SK-N-SH treated with all-trans-retinoic acid at 6 μM for 48 hours (cell line): ENCODE results near the gene MB21D2.

Source experiments
- ATAC-seq: fragments of 200-7000 bp; cut with Tn5 transposase; 3 replicates; pipeline ENCODE4 v1.9.1; 2020; ENCODE audit warnings: mild to moderate bottlenecking, moderate library complexity
- ARNTL ChIP-seq: fragments of 450-650 bp; formaldehyde crosslinking; IDR thresholded peaks from 2 replicates; pipeline ENCODE4 v1.5.0; 2020; ENCODE audit warnings: low read depth, mild to moderate bottlenecking, moderate library complexity, borderline replicate concordance
- BACH2 ChIP-seq: fragments of 250-450 bp; sonication (Bioruptor Pico); IDR thresholded peaks from 2 replicates; pipeline ENCODE4 v1.9.0; 2021; ENCODE audit warnings: mild to moderate bottlenecking, borderline replicate concordance
- CREB5 ChIP-seq: fragments of 250-450 bp; sonication (Bioruptor Pico); IDR thresholded peaks from 2 replicates; pipeline ENCODE4 v1.5.1; 2020; ENCODE audit warnings: low read depth, mild to moderate bottlenecking, moderate library complexity
- CSDC2 ChIP-seq: fragments of 250-450 bp; sonication (Bioruptor Pico); IDR thresholded peaks from 2 replicates; pipeline ENCODE4 v1.5.0; 2020; ENCODE audit warnings: mild to moderate bottlenecking, moderate library complexity
- ESRRG ChIP-seq: fragments of 250-450 bp; sonication (Bioruptor Pico); IDR thresholded peaks from 2 replicates; pipeline ENCODE4 v1.6.1; 2021; ENCODE audit warnings: mild to moderate bottlenecking
- GLIS3 ChIP-seq: fragments of 250-450 bp; sonication (Bioruptor Pico); IDR thresholded peaks from 2 replicates; pipeline ENCODE4 v1.5.0; 2020; ENCODE audit warnings: mild to moderate bottlenecking, moderate library complexity
- ISL1 ChIP-seq: fragments of 250-450 bp; sonication (Bioruptor Pico); IDR thresholded peaks from 2 replicates; pipeline ENCODE4 v2.1.2; 2022; ENCODE audit warnings: mild to moderate bottlenecking, moderate library complexity
- OSR1 ChIP-seq: fragments of 250-450 bp; sonication (Bioruptor Pico); IDR thresholded peaks from 2 replicates; pipeline ENCODE4 v1.8.0; 2022; ENCODE audit warnings: moderate library complexity, mild to moderate bottlenecking, inconsistent platforms
- PATZ1 ChIP-seq: fragments of 250-450 bp; sonication (Bioruptor Pico); IDR thresholded peaks from 2 replicates; pipeline ENCODE4 v1.8.0; 2020; ENCODE audit warnings: mild to moderate bottlenecking, moderate library complexity, borderline replicate concordance
- PPARA ChIP-seq: fragments of 250-450 bp; sonication (Bioruptor Pico); IDR thresholded peaks from 2 replicates; pipeline ENCODE4 v1.5.0; 2020; ENCODE audit warnings: mild to moderate bottlenecking, borderline replicate concordance
- RARB ChIP-seq: fragments of 250-450 bp; sonication (Bioruptor Pico); IDR thresholded peaks from 2 replicates; pipeline ENCODE4 v1.8.0; 2021; ENCODE audit warnings: mild to moderate bottlenecking, moderate library complexity
- SNAI2 ChIP-seq: fragments of 250-450 bp; sonication (Bioruptor Pico); IDR thresholded peaks from 2 replicates; pipeline ENCODE4 v1.5.0; 2020; ENCODE audit warnings: mild to moderate bottlenecking, moderate library complexity
- TCF4 ChIP-seq: fragments of 250-450 bp; sonication (Bioruptor Pico); IDR thresholded peaks from 2 replicates; pipeline ENCODE4 v1.8.0; 2021; ENCODE audit warnings: mild to moderate bottlenecking, moderate library complexity, borderline replicate concordance
- TOX ChIP-seq: fragments of 250-450 bp; sonication (Bioruptor Pico); IDR thresholded peaks from 2 replicates; pipeline ENCODE4 v1.8.0; 2021; ENCODE audit warnings: mild to moderate bottlenecking, moderate library complexity, borderline replicate concordance
- ZC3H10 ChIP-seq: fragments of 250-450 bp; sonication (Bioruptor Pico); IDR thresholded peaks from 2 replicates; pipeline ENCODE4 v1.5.1; 2021; ENCODE audit warnings: mild to moderate bottlenecking, moderate library complexity
- ZFP3 ChIP-seq: fragments of 250-450 bp; sonication (Bioruptor Pico); IDR thresholded peaks from 2 replicates; pipeline ENCODE4 v1.5.0; 2020; ENCODE audit warnings: mild to moderate bottlenecking, moderate library complexity
- ZFP30 ChIP-seq: fragments of 450-650 bp; formaldehyde crosslinking; IDR thresholded peaks from 2 replicates; pipeline ENCODE4 v1.5.0; 2022; ENCODE audit warnings: mild to moderate bottlenecking, moderate library complexity
- ZNF565 ChIP-seq: fragments of 450-650 bp; formaldehyde crosslinking; conservative IDR thresholded peaks from 2 replicates; pipeline ENCODE4 v1.5.0; 2020; ENCODE audit warnings: low read depth, mild to moderate bottlenecking, moderate library complexity
- ZNF70 ChIP-seq: fragments of 450-650 bp; formaldehyde crosslinking; IDR thresholded peaks from 2 replicates; pipeline ENCODE4 v1.5.0; 2020; ENCODE audit warnings: mild to moderate bottlenecking, moderate library complexity
- ZNF8 ChIP-seq: fragments of 450-650 bp; formaldehyde crosslinking; IDR thresholded peaks from 2 replicates; pipeline ENCODE4 v1.5.0; 2020; ENCODE audit warnings: mild to moderate bottlenecking, moderate library complexity
- TF ChIP-seq, protein P1 (sequence below): fragments of 250-450 bp; sonication (Bioruptor Pico); IDR thresholded peaks from 2 replicates; pipeline ENCODE4 v1.5.0; 2020; ENCODE audit warnings: mild to moderate bottlenecking, moderate library complexity
- TF ChIP-seq, protein P2 (sequence below): fragments of 250-450 bp; sonication (Bioruptor Pico); IDR thresholded peaks from 2 replicates; pipeline ENCODE4 v1.5.1; 2021; ENCODE audit warnings: mild to moderate bottlenecking, moderate library complexity

The MB21D2 gene

DNA sequence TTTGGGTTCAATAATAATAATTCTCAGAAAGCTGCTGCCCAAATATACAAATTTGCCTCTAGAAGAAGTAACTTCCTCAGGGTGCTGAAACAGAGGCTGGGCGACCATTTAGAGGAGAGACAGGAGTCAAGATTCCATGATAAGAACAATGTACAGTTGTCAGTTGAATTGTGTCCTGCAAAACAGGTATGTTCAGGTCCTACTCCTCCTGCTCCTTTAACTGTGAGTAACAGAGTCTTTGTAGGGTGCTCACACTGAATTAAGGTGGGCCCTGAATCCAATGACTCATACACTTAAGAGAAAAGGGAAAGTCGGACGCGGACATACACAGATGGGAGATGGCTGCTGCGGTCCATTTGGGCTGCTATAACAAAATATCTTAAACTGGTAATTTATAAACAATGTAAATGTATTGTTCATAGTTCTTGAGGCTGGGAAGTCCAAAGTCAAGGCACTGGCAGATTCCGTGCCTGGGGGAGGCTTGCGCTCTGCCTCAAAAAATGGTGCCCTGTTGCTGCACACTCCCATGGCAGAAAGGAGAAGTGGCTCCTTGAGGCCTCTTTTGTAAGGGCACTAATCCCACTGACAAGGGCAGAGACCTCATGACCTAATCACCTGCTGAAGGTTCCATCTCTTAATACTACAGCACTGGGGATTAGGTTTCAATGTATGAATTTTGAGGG, 55.1 kb downstream of the MB21D2 start:
- ATAC-seq, result no peak

DNA sequence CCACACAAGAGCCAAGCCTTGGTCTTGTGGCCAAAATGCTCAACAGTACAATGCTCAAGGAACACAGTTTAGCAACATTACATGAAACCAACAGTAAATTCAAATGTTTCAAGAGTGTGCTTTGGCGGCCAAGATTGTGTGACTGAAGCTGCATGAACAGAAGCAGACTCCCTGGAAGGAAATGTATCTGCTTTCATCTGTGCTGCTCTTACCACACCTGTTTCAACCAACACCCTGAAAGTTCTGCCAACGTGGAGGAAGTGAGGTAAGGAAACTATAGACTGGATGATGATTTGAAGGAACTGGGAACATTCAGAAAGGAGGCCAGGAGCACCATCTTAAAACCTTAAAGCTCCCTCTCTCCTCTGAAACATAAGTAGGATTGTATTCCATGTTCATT, 55.7 kb downstream of the MB21D2 start:
- ATAC-seq, result no peak
- no peak for TF ChIP-seq TOX (CRISPR knock-in tag)
- no peak for TF ChIP-seq PATZ1 (CRISPR knock-in tag)
- no peak for TF ChIP-seq ISL1
- TF ChIP-seq GLIS3 (CRISPR knock-in tag), result no peak
- TF ChIP-seq ARNTL (CRISPR knock-in tag), result no peak
- TF ChIP-seq, protein P1, sequence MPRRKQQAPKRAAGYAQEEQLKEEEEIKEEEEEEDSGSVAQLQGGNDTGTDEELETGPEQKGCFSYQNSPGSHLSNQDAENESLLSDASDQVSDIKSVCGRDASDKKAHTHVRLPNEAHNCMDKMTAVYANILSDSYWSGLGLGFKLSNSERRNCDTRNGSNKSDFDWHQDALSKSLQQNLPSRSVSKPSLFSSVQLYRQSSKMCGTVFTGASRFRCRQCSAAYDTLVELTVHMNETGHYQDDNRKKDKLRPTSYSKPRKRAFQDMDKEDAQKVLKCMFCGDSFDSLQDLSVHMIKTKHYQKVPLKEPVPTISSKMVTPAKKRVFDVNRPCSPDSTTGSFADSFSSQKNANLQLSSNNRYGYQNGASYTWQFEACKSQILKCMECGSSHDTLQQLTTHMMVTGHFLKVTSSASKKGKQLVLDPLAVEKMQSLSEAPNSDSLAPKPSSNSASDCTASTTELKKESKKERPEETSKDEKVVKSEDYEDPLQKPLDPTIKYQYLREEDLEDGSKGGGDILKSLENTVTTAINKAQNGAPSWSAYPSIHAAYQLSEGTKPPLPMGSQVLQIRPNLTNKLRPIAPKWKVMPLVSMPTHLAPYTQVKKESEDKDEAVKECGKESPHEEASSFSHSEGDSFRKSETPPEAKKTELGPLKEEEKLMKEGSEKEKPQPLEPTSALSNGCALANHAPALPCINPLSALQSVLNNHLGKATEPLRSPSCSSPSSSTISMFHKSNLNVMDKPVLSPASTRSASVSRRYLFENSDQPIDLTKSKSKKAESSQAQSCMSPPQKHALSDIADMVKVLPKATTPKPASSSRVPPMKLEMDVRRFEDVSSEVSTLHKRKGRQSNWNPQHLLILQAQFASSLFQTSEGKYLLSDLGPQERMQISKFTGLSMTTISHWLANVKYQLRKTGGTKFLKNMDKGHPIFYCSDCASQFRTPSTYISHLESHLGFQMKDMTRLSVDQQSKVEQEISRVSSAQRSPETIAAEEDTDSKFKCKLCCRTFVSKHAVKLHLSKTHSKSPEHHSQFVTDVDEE (CRISPR knock-in tag), result no peak
- no peak for TF ChIP-seq RARB
- no peak for TF ChIP-seq CSDC2
- TF ChIP-seq ZNF70 (CRISPR knock-in tag), result no peak
- no peak for TF ChIP-seq SNAI2 (CRISPR knock-in tag)
- TF ChIP-seq ZFP3 (CRISPR knock-in tag), result no peak
- no peak for TF ChIP-seq ZFP30 (CRISPR knock-in tag)
- no peak for TF ChIP-seq ZC3H10
- TF ChIP-seq ESRRG (CRISPR knock-in tag), result no peak
- TF ChIP-seq BACH2 (CRISPR knock-in tag), result no peak
- no peak for TF ChIP-seq TCF4 (CRISPR knock-in tag)

More for the DNA sequence above, 55.1 kb downstream of the MB21D2 start:
- TF ChIP-seq TOX (CRISPR knock-in tag) (no peak), TCF4 (CRISPR knock-in tag) (no peak), ISL1 (no peak), PATZ1 (CRISPR knock-in tag) (no peak), ZC3H10 (no peak), CREB5 (no peak), ESRRG (CRISPR knock-in tag) (no peak), OSR1 (CRISPR knock-in tag) (no peak), RARB (no peak), ZNF8 (CRISPR knock-in tag) (no peak), ZNF565 (no peak), ZNF70 (CRISPR knock-in tag) (no peak), ZFP3 (CRISPR knock-in tag) (no peak), GLIS3 (CRISPR knock-in tag) (no peak), BACH2 (CRISPR knock-in tag) (no peak), ZFP30 (CRISPR knock-in tag) (no peak), PPARA (no peak)
- TF ChIP-seq, protein P2, sequence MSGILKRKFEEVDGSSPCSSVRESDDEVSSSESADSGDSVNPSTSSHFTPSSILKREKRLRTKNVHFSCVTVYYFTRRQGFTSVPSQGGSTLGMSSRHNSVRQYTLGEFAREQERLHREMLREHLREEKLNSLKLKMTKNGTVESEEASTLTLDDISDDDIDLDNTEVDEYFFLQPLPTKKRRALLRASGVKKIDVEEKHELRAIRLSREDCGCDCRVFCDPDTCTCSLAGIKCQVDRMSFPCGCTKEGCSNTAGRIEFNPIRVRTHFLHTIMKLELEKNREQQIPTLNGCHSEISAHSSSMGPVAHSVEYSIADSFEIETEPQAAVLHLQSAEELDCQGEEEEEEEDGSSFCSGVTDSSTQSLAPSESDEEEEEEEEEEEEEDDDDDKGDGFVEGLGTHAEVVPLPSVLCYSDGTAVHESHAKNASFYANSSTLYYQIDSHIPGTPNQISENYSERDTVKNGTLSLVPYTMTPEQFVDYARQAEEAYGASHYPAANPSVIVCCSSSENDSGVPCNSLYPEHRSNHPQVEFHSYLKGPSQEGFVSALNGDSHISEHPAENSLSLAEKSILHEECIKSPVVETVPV, result no peak
- TF ChIP-seq, protein P1 (CRISPR knock-in tag), result no peak
